ENCODE measurements around the gene C20orf202. TPM values are rescaled to one million over a fixed set of nuclear protein-coding genes. Genes with fewer than 3 reads are reported as not detected.

C20orf202 gene
- total RNA-seq, 1 experiment from 2014 or later: 0.22 TPM

GRCh38 chr20:1178103-1178502, 25.2 kb upstream of the C20orf202 start:
- ChIA-PET POLR2A (no interaction called here), CTCF (interaction anchor here (1.0 to 2.1 kb wide), 9 partner anchors 8 to 293 kb away, joined by 3 to 6 read pairs (median 4); no protein-coding TSS in a partner anchor)
- no peak for DNase-seq (ENCODE audit: low spot score)
- Mint-ChIP-seq H3K4me1 (peaks cover 11% of the 10 kb centered on the region), H3K9me3 (no peaks in the 10 kb centered on the region), H3K27ac (no peak overlapping the region), H3K4me3 (no peak overlapping the region), H3K36me3 (no peaks in the 10 kb centered on the region; the same call in 1 of the 2 replicates), H3K27me3 (ENCODE audit: low read depth) (peaks cover 10% of the 10 kb centered on the region)
- no peak for ATAC-seq
- TF ChIP-seq ERG (CRISPR knock-in tag; IDR thresholded peaks at IDR 0.05): no peak
- TF ChIP-seq E2F4 (CRISPR knock-in tag; IDR thresholded peaks at IDR 0.05; ENCODE audit: borderline replicate concordance, low read depth): no peak
- TF ChIP-seq NR1H2 (CRISPR knock-in tag; IDR thresholded peaks at IDR 0.05): no peak
- TF ChIP-seq JUN (CRISPR knock-in tag; IDR thresholded peaks at IDR 0.05): no peak
- no peak for TF ChIP-seq ATF3 (CRISPR knock-in tag; conservative IDR thresholded peaks at IDR 0.05)
- no peak for TF ChIP-seq ZNF423 (CRISPR knock-in tag; IDR thresholded peaks at IDR 0.05)
- no peak for TF ChIP-seq RORB (CRISPR knock-in tag; IDR thresholded peaks at IDR 0.05)
- no peak for TF ChIP-seq EMX1 (CRISPR knock-in tag; IDR thresholded peaks at IDR 0.05)

- H3K27ac Mint-ChIP-seq: no peak overlapping the region
- no peak for TF ChIP-seq MLX (CRISPR knock-in tag; IDR thresholded peaks at IDR 0.05)
- TF ChIP-seq PRRX2 (CRISPR knock-in tag; IDR thresholded peaks at IDR 0.05): no peak
- no peak for TF ChIP-seq PREB (CRISPR knock-in tag; IDR thresholded peaks at IDR 0.05; ENCODE audit: borderline replicate concordance)
- TF ChIP-seq JAZF1 (CRISPR knock-in tag; IDR thresholded peaks at IDR 0.05): no peak
- TF ChIP-seq FOXK1 (CRISPR knock-in tag; IDR thresholded peaks at IDR 0.05): no peak
- no peak for TF ChIP-seq TP53 (CRISPR knock-in tag; IDR thresholded peaks at IDR 0.05)
- no peak for TF ChIP-seq E2F4 (CRISPR knock-in tag; IDR thresholded peaks at IDR 0.05; ENCODE audit: borderline replicate concordance, low read depth)
- TF ChIP-seq ZNF219 (CRISPR knock-in tag; IDR thresholded peaks at IDR 0.05; ENCODE audit: borderline replicate concordance): no peak
- no peak for TF ChIP-seq KAT7 (CRISPR knock-in tag; IDR thresholded peaks at IDR 0.05; ENCODE audit: borderline replicate concordance)
- TF ChIP-seq ZNF396 (CRISPR knock-in tag; IDR thresholded peaks at IDR 0.05; ENCODE audit: borderline replicate concordance): no peak
- TF ChIP-seq MAX (CRISPR knock-in tag; IDR thresholded peaks at IDR 0.05): no peak
- ChIA-PET POLR2A (no interaction called here), CTCF (interaction anchor here (1.4 kb wide), 3 partner anchors 32 to 34 kb away, joined by 3 to 6 read pairs (median 4); no protein-coding TSS in a partner anchor)
- no peak overlapping the region for H3K4me3 Mint-ChIP-seq
- peaks cover 16% of the 10 kb centered on the region for H3K27me3 Mint-ChIP-seq (ENCODE audit: low read depth)
- H3K36me3 Mint-ChIP-seq: no peaks in the 10 kb centered on the region
- DNase-seq (ENCODE audit: low spot score): no peak
- H3K9me3 Mint-ChIP-seq: no peaks in the 10 kb centered on the region
- peaks cover 11% of the 10 kb centered on the region for H3K4me1 Mint-ChIP-seq
- no peak for ATAC-seq
These were observed 24.6 kb upstream of the C20orf202 start for GRCh38 chr20:1178623-1179022.

All from WTC11 (cell line).